Esophagus (tissue), 2 donors: Measurements from ENCODE around the gene PRR15. TPM values are rescaled to one million over a fixed set of nuclear protein-coding genes. Genes with fewer than 3 reads are reported as not detected.

Experiments
- H3K27ac ChIP-seq, 2 donors: one replicate each; pipeline ENCODE4 v1.5.1; 2013; ENCODE audit warnings: low read depth in 2 of 2, mild to moderate bottlenecking in 2 of 2, inconsistent platforms in 1 of 2, low read length in 1 of 2, moderate library complexity in 1 of 2
- H3K27me3 ChIP-seq, 2 donors: one replicate each; pipeline ENCODE4 v1.6.1; 2013; ENCODE audit warnings: low read length in 2 of 2, control low read depth in 1 of 2, mild to moderate bottlenecking in 1 of 2; ENCODE audit not compliant: insufficient read depth in 2 of 2, control insufficient read depth in 1 of 2
- H3K36me3 ChIP-seq, 2 donors: one replicate each; pipeline ENCODE4 v1.6.1; 2013; ENCODE audit warnings: low read length in 1 of 2; ENCODE audit not compliant: control insufficient read depth in 2 of 2, insufficient read depth in 2 of 2
- H3K4me1 ChIP-seq, 2 donors: one replicate each; pipeline ENCODE4 v1.6.1; 2013; ENCODE audit warnings: low read length in 1 of 2; ENCODE audit not compliant: control insufficient read depth in 2 of 2, insufficient read depth in 2 of 2
- H3K4me3 ChIP-seq, 2 donors: one replicate each; pipeline ENCODE4 v1.5.1; 2013; ENCODE audit warnings: low read length in 2 of 2, mild to moderate bottlenecking in 2 of 2, low read depth in 1 of 2, moderate library complexity in 1 of 2
- H3K9me3 ChIP-seq, 2 donors: one replicate each; pipeline ENCODE4 v1.6.1; 2013; ENCODE audit warnings: mild to moderate bottlenecking in 2 of 2, low read depth in 1 of 2, low read length in 1 of 2, moderate library complexity in 1 of 2; ENCODE audit not compliant: control insufficient read depth in 2 of 2, insufficient read depth in 1 of 2
- WGBS, 2 donors: extraction: QIAGEN DNeasy Blood & Tissue Kit; methylation state at CpG; one replicate each; pipeline ENCODE4 v1.1.7; 2013; 5-methylcytosine and 5-hydroxymethylcytosine counted together
- polyA plus RNA-seq, 2 donors: library from polyadenylated mRNA; stranded (reverse); fragments of 200-250 nt; gene quantifications; one replicate each; pipeline ENCODE4 v1.2.3, GENCODE V29; 2013
- donor health status: healthy with polysubstance abuse.
- donor health status: Bipolar disorder and iron deficiency.

Gene PRR15
- polyA plus RNA-seq, 2 donors = 0.95 to 1.5 TPM

DNA sequence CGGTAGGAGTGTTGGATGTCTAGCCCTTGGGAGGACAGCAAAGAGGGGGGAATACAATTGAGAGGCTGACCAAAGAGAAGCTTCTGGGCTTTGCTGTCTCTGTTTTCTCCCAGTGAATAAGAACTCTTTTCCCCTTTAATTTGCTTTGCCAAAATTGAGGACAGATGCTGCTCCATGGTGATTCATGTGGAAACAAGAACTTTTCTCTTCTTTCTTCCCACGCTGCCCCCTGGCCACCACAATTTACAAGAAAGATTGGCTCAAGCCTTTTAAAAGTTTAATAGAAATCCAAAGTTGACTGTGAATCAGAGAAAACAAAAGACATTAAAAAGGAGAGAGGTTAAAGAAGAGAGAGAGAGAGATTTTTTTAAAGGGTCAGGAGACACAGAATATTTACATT, 49.0 kb downstream of the PRR15 start:
- WGBS, 2 donors = 60 to 70% methylated on average over 2 of the region's 2 CpGs

DNA sequence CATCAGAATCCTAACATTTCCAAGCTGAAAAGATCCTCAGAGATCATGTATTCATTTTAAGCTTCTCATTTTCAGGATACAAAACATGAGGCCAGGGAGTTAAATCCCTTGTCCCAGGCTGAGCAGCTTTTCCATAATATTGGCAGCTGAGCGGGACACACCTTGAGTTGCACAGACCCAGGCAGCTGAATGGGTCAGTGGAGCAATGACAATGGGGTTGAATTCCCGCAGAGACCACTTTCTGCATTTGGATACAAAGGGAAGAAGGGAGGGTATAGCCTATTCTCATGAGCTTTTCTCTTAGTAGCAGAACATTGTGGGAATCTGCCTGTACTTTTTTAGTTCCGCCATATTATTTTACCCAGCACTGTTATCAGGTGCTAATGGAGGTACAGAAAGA, 49.5 kb downstream of the PRR15 start:
- Histone ChIP-seq H3K9me3 (no peaks in the 10 kb centered on the region), H3K27me3 (no peaks in the 10 kb centered on the region), H3K4me3 (no peak overlapping the region), H3K4me1 (peaks cover 0 to 2% of the 10 kb centered on the region in 2 donors), H3K36me3 (no peaks in the 10 kb centered on the region), H3K27ac (no peak overlapping the region)
- WGBS, 2 donors = 95 to 96% methylated on average over 3 of the region's 3 CpGs

More for the DNA sequence above, 49.0 kb downstream of the PRR15 start:
- Histone ChIP-seq H3K4me1 (peaks cover 0 to 2% of the 10 kb centered on the region in 2 donors), H3K9me3 (no peaks in the 10 kb centered on the region), H3K4me3 (no peak overlapping the region), H3K36me3 (no peaks in the 10 kb centered on the region), H3K27ac (no peak overlapping the region), H3K27me3 (no peaks in the 10 kb centered on the region)

DNA sequence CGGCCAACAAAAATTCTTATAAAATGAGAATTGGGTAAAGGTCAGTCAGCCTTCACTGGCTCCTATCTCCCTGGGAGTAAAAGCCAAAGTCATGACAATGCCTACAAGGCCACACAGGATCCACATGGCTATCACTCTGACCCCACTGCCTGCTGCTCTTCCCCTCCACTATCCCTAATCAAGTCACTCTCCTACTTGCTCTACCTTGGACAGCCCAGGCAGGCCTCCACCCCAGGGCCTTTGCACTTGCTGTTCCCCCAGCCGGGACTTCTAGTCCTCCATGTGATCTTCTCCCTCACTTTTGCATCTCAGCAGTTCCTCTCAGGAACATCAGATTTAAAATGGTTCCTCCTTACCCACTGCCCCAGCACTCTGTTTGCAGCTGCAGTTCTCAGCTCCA, 50.6 kb downstream of the PRR15 start:
- 78 to 86% methylated on average over 2 of the region's 2 CpGs for WGBS, 2 donors
- no peak overlapping the region for H3K4me3 ChIP-seq
- H3K9me3 ChIP-seq = no peaks in the 10 kb centered on the region

More for the DNA sequence above, 50.6 kb downstream of the PRR15 start:
- peaks cover 0 to 2% of the 10 kb centered on the region in 2 donors for H3K4me1 ChIP-seq
- no peak overlapping the region for H3K27ac ChIP-seq
- no peaks in the 10 kb centered on the region for H3K27me3 ChIP-seq
- H3K36me3 ChIP-seq = no peaks in the 10 kb centered on the region

Other genes starting within 250 kb of the PRR15 start
- gene WIPF3, start 242.7 kb downstream of the PRR15 start, polyA plus RNA-seq = 1 to 10 TPM in 1 of 2 donors, under 1 TPM in 1; 0.56 to 1.2 TPM